GM19467 (cell line): Measurements from ENCODE around the gene MADCAM1.

Experiments used
- ATAC-seq: cut with Tn5 transposase; IDR thresholded peaks from one replicate; pipeline ENCODE4 v1.9.1; 2021; ENCODE audit warnings: mild to moderate bottlenecking, moderate library complexity; ENCODE audit not compliant: unreplicated experiment

Gene MADCAM1

GRCh38 chr19:547836-548720 is 51.8 kb downstream of the MADCAM1 start:
- ATAC-seq, result no peak

- no peak for ATAC-seq
These were observed 52.9 kb downstream of the MADCAM1 start for GRCh38 chr19:548886-549830.

GRCh38 chr19:554817-555216 is 58.5 kb downstream of the MADCAM1 start:
- no peak for ATAC-seq
